Muscle of back (tissue), 11 donors: ENCODE data around the gene TMEM150A. TPM values are rescaled to one million over a fixed set of nuclear protein-coding genes. Genes with fewer than 3 reads are reported as not detected.
"Not testable (repeated sequence)": the region's sequence is repeated elsewhere in the genome, so short reads cannot be mapped to it uniquely, and the experiment has no call there.

Experiments used
- DNase-seq, 3 donors: peaks; one replicate each; pipeline versions ENCODE4 v3.0.0 to v3.0.0-alpha.2; 2013
- polyA plus RNA-seq, 10 donors: library from polyadenylated mRNA; unstranded; fragments of 120-200 nt; gene quantifications; one replicate each; pipeline ENCODE4 v1.2.1, GENCODE V29; 2013; ENCODE audit not compliant: insufficient read length in 10 of 10

Gene TMEM150A
- polyA plus RNA-seq, 10 donors: 7.5 to 12.6 (median 8.4) TPM

GRCh38 chr2:85595301-85596025 is 7.0 kb downstream of the TMEM150A start, which contains the start of gene RNF181:
RNF181 (plus strand) TSS chr2:85595745; CDS start chr2:85595764, 19 bp downstream.
- DNase-seq: peak; percentile 98 to 99 (median 99)

GRCh38 chr2:85594715-85595300 is 7.7 kb downstream of the TMEM150A start:
- DNase-seq: no peak

GRCh38 chr2:85593023-85593422 is 9.5 kb downstream of the TMEM150A start:
- DNase-seq: no peak

DNA sequence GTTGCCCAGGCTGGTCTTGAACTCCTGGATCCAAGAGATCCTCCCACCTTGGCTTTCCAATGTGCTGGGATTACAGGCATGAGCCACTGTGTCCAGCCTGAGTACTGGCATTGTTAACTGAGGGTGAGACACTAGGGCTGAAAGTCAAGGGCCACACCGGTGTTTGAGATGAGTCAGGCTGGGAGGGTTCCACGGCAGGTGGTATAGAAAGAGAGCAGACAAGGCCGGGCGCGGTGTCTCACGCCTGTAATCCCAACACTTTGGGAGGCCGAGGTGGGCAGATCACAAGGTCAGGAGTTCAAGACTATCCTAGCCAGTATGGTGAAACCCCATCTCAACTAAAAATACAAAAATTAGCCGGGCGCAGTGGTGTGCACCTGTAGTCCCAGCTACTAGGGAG is 10.2 kb downstream of the TMEM150A start:
- not testable (repeated sequence) for DNase-seq

DNA sequence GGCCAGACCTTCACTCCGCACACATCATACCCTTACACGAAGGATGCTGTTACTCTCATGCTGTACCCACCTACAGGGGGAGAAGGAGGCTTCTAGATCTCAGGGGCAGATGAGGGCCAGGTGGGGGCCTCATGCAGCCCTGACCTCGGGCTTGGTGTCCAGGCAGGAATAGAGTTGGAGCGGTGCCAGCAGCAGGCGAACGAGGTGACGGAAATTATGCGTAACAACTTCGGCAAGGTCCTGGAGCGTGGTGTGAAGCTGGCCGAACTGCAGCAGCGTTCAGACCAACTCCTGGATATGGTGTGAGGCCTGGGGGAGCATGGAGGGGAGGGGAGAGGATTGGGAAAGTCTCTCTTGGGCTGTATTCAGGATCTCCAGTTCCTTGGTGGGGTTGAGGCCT is 10.9 kb downstream of the TMEM150A start:
- DNase-seq: peak in 1 of 3 donors; percentile 2

GRCh38 chr2:85590950-85591349 is 11.5 kb downstream of the TMEM150A start:
- no peak for DNase-seq

DNA sequence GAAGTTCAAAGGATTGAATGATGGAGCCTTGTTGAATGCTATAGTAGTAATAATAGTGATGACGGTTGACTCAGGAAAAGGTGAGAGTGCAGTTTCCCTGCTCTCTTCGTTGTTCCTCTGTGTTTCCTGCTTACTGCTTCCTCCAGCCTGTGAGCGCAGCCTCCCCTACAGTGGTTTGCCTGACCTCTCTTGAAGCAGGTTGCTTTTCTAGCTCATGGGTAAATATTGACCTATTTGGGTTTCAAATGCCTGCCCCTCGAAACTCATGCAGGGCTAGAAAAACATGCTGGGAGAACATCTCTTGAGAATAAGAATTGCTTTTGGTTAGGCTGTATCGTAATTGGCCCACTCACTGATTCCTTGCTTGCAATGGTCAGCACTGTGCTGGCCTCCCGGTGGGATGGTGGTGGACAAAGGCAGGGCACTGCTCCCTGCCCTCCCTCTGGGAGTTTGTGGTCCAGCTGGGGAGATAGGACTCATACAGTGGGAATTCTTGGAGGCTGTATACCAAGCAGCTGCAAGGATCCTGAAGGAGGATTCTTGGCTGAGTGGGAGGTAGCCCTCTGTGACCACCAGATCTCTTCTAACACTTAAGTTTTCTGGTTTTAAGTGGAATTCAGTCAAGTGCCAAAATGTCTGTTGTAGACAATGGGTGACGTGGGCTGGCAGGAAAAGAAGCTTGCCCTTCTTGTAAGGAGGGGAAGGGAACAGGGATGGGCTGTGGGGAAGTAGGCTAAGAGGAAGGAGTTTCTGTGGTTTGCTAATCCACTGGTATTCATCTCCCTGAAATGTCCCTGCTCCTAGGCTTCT is 12.3 kb downstream of the TMEM150A start:
- peak in 1 of 3 donors; percentile 20 for DNase-seq

DNA sequence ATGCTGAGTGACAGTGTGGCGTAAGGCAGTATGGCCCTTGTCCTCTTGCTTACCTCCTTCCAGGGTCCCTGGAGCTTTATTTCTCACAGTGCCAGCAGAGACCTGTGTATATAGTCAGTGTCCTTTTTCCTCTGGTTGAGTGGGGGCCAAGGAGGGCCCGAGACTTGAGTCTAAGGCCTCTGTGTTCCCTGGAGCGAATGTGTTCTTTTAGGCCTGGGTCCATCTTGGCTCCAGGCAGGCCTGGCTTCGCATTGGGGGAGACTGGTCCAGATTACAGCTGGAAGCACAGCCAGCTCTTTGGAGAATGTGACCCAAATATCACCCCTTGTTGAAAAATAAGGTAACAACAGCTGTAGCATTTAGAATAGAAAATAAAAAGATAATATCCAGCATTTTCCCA is 13.3 kb downstream of the TMEM150A start:
- peak in 1 of 3 donors; percentile 44 for DNase-seq

- peak in 1 of 3 donors; percentile 2 for DNase-seq
These were observed 13.9 kb downstream of the TMEM150A start for GRCh38 chr2:85588645-85589044.

GRCh38 chr2:85588236-85588635 is 14.3 kb downstream of the TMEM150A start:
- DNase-seq: no peak

- peak in 2 of 3 donors; percentile 5 to 67 for DNase-seq
These were observed 16.8 kb downstream of the TMEM150A start for GRCh38 chr2:85585781-85586105.

GRCh38 chr2:85584857-85585780 is 17.4 kb downstream of the TMEM150A start:
- peak in 1 of 3 donors; percentile 53 for DNase-seq

DNA sequence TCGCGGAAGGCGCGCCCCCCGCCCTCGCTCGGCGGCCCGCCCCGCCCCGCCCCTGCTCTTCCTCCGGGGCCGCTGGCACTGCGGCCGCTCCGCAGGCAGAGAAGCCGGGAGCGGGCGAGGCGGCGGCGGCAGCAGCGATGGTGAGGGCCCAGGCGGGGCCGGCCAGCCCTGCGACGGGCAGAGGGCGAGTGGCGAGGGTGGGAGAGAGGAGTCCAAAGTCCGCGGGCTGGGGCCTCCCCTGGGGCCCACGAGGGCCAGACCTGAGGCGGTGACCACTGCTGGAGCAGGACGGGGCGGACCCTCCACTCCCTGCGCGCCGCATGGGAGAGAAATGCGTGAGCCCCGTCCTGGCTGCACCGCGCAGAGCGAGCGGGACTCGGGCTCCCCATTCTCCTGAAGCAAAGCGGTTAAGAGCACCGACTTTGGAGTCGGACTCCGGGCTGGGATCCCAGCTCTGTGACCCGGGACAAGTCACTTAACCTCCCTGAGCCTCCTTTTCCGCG is 18.1 kb downstream of the TMEM150A start, which contains the start of gene VAMP5:
Gene VAMP5, plus strand, starts transcription at position 78 of the 503 bp plus-strand sequence. Its CDS starts 60 bp downstream, at position 138.
- peak in 1 of 3 donors; percentile 72 for DNase-seq

DNA sequence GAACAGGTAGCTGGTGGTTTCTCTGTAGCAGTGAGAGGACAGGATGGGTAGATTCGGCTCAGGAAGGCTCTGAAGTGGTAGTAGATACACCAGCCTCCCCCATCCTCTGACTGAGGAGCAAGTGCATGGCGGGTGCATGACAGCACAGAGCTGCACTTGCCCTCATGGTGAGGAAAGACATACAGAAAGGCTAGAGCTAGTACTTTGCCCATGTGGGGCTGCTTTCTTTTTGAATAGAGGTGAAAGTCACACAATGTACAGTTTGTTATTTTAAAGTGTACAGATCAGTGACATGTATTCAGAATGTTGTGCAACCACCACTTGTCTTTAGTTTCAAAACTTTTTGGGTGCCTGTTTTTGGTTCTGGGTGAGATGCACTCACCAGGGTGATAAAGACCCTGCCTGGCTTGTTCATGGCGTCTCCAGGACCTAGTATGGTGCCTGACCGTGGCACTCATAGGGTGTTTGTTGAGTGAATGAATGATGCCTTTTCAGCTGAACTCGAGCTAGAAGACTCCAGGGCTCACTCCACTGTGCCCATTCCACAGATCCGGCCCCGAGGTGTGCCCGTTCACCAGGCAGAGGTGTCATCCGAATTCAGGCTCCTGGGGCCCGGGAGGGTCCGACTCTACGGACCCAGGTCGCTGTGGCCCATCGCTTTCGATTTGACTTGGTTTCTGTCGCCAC is 18.7 kb downstream of the TMEM150A start:
- no peak for DNase-seq

DNA sequence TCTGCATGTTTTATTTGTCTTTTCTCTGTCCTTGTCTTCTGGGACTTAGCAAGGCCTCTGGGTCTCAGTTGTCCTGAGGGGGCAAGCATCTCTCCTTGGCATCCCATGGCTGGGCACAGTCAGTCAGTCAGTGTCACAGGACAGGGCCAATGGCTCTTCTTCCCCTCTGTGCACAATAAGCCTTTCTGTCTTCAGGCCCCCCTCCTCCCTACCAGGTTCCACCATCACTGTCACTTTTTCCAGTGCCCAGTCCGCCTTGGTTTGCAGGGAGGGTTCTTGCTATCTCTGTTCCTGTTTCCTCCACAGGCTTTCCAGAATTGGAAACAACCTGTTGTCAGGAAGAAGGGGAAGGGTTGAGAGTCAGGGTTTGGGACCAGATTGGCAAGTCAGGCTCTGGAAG is 20.0 kb downstream of the TMEM150A start:
- no peak for DNase-seq

DNA sequence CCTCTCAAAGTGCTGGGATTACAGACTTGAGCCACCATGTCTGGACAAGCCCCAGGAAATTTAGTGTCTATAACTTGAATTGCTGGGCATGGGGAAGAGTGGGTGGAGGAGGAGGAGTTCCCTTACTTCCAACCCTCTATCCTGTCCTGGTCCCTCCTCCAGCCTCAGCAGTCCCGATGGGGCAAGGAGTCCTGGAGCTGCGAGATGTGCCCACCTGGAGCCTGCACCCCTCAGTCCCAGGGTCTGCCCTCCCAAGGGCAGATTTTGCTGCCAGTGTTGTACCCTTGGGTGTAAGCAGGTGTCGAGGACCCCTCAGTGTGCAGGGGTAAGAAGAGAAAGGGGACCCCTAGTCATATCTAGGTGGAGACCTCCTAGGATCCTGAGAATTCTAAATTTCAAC is 22.3 kb downstream of the TMEM150A start:
- DNase-seq: no peak

DNA sequence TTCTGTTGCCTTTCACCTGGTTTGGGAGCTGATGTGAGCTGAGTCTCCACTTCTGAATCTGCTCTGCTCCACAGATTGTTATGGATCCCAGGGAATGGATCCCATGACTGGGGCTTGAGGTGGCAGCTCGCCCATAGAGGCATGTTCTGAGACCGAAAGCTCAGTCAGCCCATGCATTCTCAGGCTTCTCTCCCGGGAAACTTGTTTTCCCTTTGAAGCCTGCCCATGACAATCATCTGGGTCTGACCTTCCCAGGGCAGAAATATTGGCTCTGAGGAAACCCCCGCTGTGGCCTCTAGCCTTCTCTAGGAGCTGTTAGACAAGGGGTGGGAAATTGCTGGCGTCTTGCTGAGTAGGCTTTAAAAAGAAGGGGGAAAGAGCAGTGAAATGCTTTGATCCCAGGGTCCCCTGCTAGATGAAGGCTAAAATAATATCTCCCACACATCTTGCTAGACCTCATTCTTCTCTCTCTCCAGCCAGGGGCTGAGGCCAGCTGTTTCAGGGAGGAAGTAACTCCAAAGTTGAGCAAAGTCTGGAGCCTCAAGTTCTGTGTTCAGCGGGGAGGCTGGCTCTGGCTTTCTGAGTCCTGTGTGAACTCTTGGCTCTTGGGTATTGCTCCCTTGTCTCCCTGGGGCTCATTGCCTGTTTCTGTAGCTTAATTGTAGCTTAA is 23.1 kb downstream of the TMEM150A start:
- no peak for DNase-seq

GRCh38 chr2:85578243-85579180 is 24.0 kb downstream of the TMEM150A start:
- DNase-seq: peak in 1 of 3 donors; percentile 48
